GM13976 (cell line): ENCODE data around the gene RBM17.
"Not testable (repeated sequence)": the region's sequence is repeated elsewhere in the genome, so short reads cannot be mapped to it uniquely, and the experiment has no call there.

ENCODE experiments used
- DNase-seq: peaks from one replicate; pipeline ENCODE4 v3.0.0; 2012; ENCODE audit warnings: low spot score
- CTCF ChIP-seq: IDR thresholded peaks from 2 replicates; pipeline ENCODE4 v1.5.1; 2012; ENCODE audit warnings: borderline replicate concordance, mild to moderate bottlenecking; ENCODE audit not compliant: insufficient read depth; ENCODE audit errors: extremely low read depth, missing control alignments, control extremely low read depth
- in situ Hi-C: fragments of 300-500 bp; cut with MboI; formaldehyde crosslinking; loops from one replicate; pipeline ENCODE4 v1.12.0; 2022; ENCODE audit warnings: low sequenced_read_pairs, mixed read lengths, inconsistent platforms; ENCODE audit not compliant: unreplicated experiment

Gene RBM17, protein sequence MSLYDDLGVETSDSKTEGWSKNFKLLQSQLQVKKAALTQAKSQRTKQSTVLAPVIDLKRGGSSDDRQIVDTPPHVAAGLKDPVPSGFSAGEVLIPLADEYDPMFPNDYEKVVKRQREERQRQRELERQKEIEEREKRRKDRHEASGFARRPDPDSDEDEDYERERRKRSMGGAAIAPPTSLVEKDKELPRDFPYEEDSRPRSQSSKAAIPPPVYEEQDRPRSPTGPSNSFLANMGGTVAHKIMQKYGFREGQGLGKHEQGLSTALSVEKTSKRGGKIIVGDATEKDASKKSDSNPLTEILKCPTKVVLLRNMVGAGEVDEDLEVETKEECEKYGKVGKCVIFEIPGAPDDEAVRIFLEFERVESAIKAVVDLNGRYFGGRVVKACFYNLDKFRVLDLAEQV

GRCh38 chr10:6088721-6089333 is at the start of gene RBM17:
RBM17 (plus strand) TSS chr10:6089034; CDS start chr10:6097066, 8,032 bp downstream.
- TF ChIP-seq CTCF: peak; percentile 100
- DNase-seq: peak; percentile 95
- in situ Hi-C loops: no loop called here

- TF ChIP-seq CTCF: no peak
- in situ Hi-C loops: no loop called here
- no peak for DNase-seq
These were observed 49.1 kb upstream of the RBM17 start for GRCh38 chr10:6039711-6040110.

GRCh38 chr10:6040205-6040604 is 48.6 kb upstream of the RBM17 start:
- no peak for TF ChIP-seq CTCF
- DNase-seq: no peak
- in situ Hi-C loops: no loop called here

- in situ Hi-C loops, DNase-seq: not testable (repeated sequence)
These were observed 45.5 kb upstream of the RBM17 start for GRCh38 chr10:6043377-6043776.

GRCh38 chr10:6044060-6044459 is 44.8 kb upstream of the RBM17 start:
- in situ Hi-C loops: no loop called here

GRCh38 chr10:6044751-6045313 is 44.0 kb upstream of the RBM17 start:
- in situ Hi-C loops: no loop called here
- peak; percentile 53 for DNase-seq
- TF ChIP-seq CTCF: no peak

More at GRCh38 chr10:6044060-6044459, 44.8 kb upstream of the RBM17 start:
- TF ChIP-seq CTCF: no peak
- no peak for DNase-seq

DNA sequence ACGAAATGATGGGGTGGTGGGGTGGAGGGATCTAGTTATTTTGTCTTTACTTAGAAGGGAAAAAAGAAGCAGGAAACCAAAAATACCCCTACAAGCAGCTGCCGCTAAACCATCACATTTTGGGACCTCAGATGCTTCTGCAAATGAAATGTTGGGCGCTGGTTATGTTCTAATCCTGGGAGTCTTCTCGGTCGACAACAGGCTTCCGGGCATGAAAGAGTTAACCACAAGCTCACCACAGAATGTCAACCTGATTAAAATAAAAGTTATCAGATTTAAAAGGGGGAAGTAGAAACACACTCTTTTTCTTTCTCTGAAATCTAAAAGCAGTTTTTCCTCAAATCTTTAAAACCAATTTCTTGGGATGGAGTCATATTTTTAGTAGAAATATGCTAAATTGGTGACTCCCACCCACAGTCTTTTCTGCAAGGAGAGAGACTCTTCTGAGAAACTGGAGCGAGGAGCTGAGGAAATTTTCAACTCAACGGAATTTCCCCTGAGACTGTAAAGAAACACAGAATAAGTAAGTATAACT is 43.5 kb upstream of the RBM17 start:
- in situ Hi-C loops: no loop called here

More for the DNA sequence above, 43.5 kb upstream of the RBM17 start:
- TF ChIP-seq CTCF: no peak
- no peak for DNase-seq
